Kidney epithelial cell (primary cell): Measurements from ENCODE around the gene HMGB1. TPM values are rescaled to one million over a fixed set of nuclear protein-coding genes. Genes with fewer than 3 reads are reported as not detected.

ENCODE experiments used
- DNase-seq: peaks from one replicate; pipeline ENCODE4 v3.0.0-alpha.2; 2010; ENCODE audit warnings: low read depth
- H3K27me3 ChIP-seq: 2 replicates; pipeline ENCODE4 v1.6.0; 2011; ENCODE audit warnings: low read length; ENCODE audit not compliant: control insufficient read depth, insufficient read depth
- H3K36me3 ChIP-seq: 2 replicates; pipeline ENCODE4 v1.5.1; 2011; ENCODE audit warnings: low read length; ENCODE audit not compliant: control insufficient read depth, insufficient read depth
- H3K4me3 ChIP-seq: 2 replicates; pipeline ENCODE4 v1.5.1; 2011; ENCODE audit warnings: low read depth, mild to moderate bottlenecking, control low read depth, low read length
- total RNA-seq: library from RNA; depleted of rRNA; stranded (reverse); fragments of >200 nt; gene quantifications from 2 replicates; pipeline ENCODE4 v1.2.3, GENCODE V29; 2015
- TF ChIP-seq, protein P1 (sequence below): IDR thresholded peaks from 2 replicates; pipeline ENCODE4 v1.5.1; 2011; ENCODE audit warnings: mild to moderate bottlenecking, moderate library complexity, low read length, control low read depth, inconsistent platforms; ENCODE audit not compliant: insufficient read depth, poor library complexity, severe bottlenecking

Gene HMGB1
- total RNA-seq, 1 donor from 2014 or later, result 448 TPM

DNA sequence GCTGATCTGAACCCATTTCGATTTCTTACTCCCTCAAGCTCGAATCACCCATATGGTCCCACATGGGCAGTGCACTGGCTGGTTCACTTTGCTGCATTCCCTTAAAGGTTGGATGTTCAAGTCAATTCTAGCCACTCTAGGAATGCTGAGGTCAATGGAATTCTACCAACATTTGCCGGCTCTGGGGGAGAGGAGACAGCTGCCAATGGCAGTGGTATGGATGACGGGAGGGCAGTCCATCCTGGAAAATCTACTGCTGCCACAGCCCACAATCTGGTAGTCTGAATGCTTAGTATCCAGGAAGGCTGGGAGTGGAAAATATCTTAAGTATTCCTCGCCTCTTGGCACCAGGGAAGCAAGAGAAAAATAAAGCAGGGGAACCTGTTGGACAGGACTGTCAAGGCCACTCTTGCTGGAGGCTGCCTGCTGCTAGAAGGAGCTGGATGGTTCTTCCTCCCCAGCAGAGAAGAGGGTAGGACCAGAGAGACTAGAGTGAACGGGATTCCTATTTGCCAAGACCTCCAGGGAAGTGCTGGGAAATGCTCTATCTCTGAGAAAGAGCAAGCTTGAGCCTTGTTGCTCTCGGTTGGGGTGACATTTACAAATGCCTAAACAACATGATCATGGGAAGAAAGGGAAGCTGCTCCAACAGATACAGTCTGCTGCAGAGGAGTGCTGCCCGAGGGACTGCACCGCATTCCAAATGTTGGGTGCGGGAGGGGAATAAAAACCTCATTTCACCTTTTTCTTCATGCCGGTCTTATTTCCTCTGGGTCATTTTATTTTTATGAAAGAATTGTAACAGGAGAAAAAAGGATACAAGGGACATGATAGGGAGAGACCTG is 20.7 kb upstream of the HMGB1 start:
- H3K27me3 ChIP-seq, result no peaks in the 10 kb centered on the region
- no peak for DNase-seq

DNA sequence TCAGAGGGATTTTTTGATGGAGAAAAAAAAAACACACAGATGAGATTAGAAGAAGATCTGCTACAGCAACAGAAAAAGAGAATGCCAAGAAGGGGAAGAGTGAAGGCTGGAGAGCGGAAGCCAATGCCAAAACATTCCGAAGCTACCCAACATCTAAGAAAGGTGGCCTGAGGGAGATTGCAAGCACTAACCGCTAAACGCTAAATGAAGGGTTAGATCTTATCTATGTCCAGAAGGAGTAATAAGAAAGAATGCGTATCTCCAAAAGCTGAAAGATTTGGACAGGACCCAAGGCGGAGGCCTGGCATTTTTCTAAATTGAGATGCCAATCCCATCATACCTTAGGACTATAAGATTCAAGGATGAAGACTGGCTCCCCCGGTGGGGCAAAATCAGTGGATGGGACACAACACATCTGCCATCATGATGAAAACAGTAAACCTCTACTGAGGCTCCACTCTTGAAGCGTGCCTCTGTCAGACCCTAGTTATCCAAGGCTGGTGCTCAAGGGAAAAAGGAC is 15.6 kb upstream of the HMGB1 start:
- no peaks in the 10 kb centered on the region for H3K36me3 ChIP-seq
- no peak for DNase-seq
- H3K27me3 ChIP-seq, result no peaks in the 10 kb centered on the region
- TF ChIP-seq, protein P1, sequence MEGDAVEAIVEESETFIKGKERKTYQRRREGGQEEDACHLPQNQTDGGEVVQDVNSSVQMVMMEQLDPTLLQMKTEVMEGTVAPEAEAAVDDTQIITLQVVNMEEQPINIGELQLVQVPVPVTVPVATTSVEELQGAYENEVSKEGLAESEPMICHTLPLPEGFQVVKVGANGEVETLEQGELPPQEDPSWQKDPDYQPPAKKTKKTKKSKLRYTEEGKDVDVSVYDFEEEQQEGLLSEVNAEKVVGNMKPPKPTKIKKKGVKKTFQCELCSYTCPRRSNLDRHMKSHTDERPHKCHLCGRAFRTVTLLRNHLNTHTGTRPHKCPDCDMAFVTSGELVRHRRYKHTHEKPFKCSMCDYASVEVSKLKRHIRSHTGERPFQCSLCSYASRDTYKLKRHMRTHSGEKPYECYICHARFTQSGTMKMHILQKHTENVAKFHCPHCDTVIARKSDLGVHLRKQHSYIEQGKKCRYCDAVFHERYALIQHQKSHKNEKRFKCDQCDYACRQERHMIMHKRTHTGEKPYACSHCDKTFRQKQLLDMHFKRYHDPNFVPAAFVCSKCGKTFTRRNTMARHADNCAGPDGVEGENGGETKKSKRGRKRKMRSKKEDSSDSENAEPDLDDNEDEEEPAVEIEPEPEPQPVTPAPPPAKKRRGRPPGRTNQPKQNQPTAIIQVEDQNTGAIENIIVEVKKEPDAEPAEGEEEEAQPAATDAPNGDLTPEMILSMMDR, result no peak
- no peak overlapping the region for H3K4me3 ChIP-seq

More for the DNA sequence above, 20.7 kb upstream of the HMGB1 start:
- Histone ChIP-seq H3K36me3 (no peaks in the 10 kb centered on the region), H3K4me3 (no peak overlapping the region)
- TF ChIP-seq, protein P1, result no peak

DNA sequence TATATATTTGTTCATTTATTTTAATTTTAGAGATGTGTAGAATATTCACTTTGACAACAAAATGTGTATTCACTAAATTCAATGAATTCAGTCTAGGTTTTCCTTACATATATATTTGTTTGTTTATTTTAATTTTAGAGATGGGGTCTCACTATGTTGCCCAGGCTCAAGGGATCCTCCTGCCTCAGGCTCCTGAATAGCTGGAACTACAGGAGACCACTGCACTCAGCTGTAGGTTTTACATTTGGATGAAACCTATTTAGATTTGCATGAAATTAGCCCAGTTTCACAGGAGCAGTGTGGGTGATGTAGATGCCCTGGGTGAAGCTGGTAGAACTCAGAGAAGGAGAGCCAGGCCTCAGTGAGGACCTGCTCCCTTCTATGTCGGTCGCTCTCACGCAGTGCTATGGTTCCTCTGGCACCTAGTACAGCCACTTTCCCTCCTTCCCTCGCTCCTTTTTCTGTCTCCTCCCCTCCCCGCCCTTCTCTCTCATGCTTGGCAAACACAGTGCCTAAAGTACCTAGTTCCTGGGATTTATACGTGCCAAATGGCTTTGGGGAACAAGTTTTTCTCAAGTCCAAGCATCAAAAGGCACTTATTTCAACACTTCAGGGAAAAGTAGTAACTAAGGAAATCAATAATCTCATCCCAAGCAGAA is 14.7 kb upstream of the HMGB1 start:
- DNase-seq, result no peak
- TF ChIP-seq, protein P1, result no peak
- Histone ChIP-seq H3K36me3 (no peaks in the 10 kb centered on the region), H3K27me3 (no peaks in the 10 kb centered on the region), H3K4me3 (no peak overlapping the region)

DNA sequence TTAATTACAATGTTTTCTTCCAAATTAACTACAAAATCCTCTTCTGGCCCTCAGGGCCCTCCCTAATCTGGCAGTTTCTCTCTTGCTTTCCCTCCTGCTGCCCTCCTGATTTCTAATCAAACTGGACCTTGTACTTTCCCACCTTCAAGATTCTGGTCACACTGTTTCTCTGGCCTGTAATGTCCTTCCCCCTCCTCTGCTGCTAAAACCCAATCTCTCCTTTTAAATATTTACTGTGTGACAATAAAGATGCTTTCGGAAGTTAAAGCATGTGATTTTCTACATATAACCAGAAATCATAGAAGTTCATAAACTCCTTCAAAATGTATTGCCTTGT is 14.1 kb upstream of the HMGB1 start:
- H3K27me3 ChIP-seq, result no peaks in the 10 kb centered on the region
- H3K4me3 ChIP-seq, result no peak overlapping the region
- no peaks in the 10 kb centered on the region for H3K36me3 ChIP-seq
- no peak for DNase-seq
- TF ChIP-seq, protein P1, result no peak

DNA sequence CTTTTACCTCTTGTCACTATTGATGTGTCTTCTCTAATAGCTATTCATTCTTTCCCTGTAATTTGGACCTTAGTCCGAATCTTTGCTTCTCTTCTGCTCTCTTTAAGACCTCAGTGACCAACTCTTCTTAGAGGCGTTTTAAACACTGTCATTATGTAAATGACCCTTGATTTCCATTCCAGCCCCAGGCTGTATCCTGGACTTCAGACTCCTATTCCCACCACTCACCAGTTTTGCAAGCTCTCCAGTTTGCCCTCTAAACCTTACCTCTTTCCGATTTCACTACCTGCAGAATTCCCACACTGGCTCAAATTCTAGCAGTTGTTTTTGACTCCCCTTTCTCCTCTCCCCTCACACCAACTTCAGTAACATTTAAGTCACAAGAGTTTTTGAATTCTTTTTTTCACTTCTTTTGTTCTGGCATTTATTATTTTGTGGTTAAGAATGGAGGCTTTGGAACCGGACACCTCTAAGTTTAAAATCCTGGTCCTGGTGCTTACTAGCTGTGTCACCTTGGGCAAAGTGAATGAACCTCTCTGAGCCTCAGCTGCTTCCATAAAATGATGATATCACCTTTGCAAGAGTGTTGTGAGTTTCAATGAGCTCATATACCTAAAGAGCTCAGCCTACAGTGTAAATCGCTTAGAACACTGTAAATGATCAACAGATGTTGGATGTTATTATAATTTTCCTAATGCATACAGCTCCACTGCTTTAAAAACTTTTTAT is 13.6 kb upstream of the HMGB1 start:
- H3K4me3 ChIP-seq, result no peak overlapping the region
- H3K36me3 ChIP-seq, result no peaks in the 10 kb centered on the region
- no peak for DNase-seq
- TF ChIP-seq, protein P1, result no peak
- H3K27me3 ChIP-seq, result no peaks in the 10 kb centered on the region
